ENCODE results near the gene RBBP8.
"Not testable (repeated sequence)": the region's sequence is repeated elsewhere in the genome, so short reads cannot be mapped to it uniquely, and the experiment has no call there.

The RBBP8 gene

DNA sequence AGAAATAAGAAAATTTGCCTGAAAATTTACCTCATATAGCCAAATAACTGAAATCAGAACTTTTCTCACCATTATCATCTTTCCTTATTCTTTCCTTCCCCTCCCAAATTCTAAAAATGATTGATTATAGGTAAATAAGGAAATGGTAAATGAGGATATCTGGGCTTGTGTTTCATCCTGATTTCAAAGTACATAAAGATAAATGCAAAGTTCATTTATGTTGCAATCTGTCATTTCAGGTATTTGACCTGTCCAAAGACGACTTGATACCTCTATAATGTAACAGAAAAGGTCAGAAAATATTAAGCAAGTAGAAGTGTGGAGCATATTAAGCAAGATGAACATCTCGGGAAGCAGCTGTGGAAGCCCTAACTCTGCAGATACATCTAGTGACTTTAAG is 3.4 kb downstream of the RBBP8 start:
- no peak for DNase-seq
- intact Hi-C loops (cut with DNase I), result no loop called here

DNA sequence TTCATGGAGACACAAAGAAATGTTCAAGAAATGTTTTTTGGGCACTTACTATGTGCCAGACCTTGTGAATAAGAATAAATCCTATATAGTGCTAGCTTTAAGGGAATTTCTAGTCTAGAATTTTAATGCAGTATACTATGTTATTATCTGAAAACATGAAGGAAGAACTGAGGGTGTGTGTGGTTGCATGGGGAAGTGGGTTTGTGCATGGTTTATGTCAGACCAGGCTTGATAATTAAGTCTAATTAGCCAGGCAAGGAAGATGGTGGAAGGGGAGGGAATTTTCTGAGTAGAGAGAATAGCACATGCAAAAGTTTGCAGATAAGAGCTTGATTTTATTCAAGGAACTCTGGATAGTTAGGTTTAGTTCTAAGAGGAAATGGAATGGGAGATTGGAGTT is 6.5 kb downstream of the RBBP8 start:
- DNase-seq, result no peak
- intact Hi-C loops (cut with DNase I), result no loop called here

DNA sequence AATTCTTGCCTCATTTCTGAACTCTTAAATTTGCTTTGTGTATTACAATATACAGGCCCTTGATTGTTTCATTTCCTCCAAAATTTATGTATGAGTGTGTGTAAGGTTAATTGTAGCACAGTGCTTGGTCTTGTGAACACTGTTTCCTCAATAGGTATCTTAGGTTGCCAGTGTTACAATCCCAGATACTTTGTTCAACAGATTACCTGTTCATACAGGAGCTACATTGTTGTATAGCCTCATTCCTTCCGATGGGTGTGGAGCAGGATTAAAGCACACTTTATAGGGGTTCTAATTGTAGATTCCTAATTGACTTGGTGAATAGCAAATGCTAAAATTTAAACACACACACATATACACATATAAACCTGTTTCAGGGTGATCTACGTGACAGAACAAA is 10.7 kb downstream of the RBBP8 start:
- intact Hi-C loops (cut with DNase I), result no loop called here

GRCh38 chr18:22946217-22946616 is 13.1 kb downstream of the RBBP8 start:
- intact Hi-C loops (cut with DNase I), result no loop called here
- DNase-seq, result no peak

More for the DNA sequence above, 10.7 kb downstream of the RBBP8 start:
- DNase-seq, result no peak

- no peak for DNase-seq
- intact Hi-C loops (cut with DNase I), result no loop called here
Observed at GRCh38 chr18:22946846-22947245, 13.7 kb downstream of the RBBP8 start.

- intact Hi-C loops (cut with DNase I), result no loop called here
- no peak for DNase-seq
Observed at GRCh38 chr18:22951823-22952222, 18.7 kb downstream of the RBBP8 start.

- DNase-seq, result no peak
- intact Hi-C loops (cut with DNase I), result no loop called here
Observed at GRCh38 chr18:22952525-22952924, 19.4 kb downstream of the RBBP8 start.

DNA sequence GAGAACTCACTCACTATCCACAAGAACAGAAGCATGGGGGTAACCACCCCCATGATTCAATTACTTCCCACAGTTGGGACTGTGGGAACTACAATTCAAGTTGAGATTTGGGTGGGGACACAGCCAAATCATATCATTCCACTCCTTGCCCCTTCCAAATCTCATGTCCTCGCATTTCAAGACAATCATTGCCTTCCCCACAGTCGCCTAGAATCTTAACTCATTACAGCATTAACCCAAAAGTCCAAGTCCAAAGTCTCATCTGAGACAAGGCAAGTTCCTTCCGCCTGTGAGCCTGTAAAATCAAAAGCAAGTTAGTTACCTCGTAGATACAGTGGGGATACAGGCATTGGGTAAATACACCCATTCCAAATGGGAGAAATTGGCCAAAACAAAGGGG is 20.9 kb downstream of the RBBP8 start:
- intact Hi-C loops (cut with DNase I); DNase-seq: not testable (repeated sequence)

GRCh38 chr18:22956226-22956625 is 23.1 kb downstream of the RBBP8 start:
- no peak for DNase-seq

DNA sequence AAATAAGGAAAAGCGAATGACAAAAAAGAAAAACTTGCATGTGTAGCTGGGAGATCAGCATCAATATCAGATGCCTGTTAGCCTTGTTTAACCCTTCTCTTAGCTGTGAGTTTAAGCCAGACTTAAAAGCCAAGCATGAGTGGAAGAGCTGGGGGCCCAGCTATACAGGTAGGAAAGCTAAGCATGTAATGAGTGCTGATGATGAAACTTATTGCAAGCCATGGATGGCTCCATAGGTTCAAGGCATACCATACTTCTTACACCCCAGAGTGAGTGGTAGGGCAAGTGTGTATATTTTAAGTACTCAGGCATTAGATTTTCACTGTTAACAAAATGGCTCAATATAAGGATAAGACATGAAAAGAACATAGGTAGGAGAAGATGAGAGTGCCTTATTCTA is 28.0 kb downstream of the RBBP8 start:
- no peak for DNase-seq
- intact Hi-C loops (cut with DNase I), result no loop called here

More at GRCh38 chr18:22956226-22956625, 23.1 kb downstream of the RBBP8 start:
- intact Hi-C loops (cut with DNase I), result no loop called here

DNA sequence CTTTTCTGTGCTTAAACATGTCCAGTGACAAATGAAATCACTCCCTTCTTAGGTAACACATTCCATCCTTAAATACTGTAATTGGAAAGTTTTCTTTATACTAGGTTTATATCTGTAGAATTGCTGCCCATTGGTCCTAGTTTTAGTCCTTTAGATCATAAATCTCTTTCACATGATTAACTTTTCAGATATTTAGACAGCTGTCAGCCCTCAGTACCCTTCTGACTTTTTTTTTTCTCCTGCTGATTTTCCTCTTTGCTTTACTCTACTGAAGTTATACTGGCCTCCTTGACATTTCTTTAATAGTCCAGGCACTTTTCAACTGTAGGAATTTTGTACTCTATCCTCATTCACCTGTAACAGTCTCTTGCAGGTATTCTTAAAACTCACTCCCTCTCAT is 28.9 kb downstream of the RBBP8 start:
- intact Hi-C loops (cut with DNase I), result no loop called here
- DNase-seq, result no peak

DNA sequence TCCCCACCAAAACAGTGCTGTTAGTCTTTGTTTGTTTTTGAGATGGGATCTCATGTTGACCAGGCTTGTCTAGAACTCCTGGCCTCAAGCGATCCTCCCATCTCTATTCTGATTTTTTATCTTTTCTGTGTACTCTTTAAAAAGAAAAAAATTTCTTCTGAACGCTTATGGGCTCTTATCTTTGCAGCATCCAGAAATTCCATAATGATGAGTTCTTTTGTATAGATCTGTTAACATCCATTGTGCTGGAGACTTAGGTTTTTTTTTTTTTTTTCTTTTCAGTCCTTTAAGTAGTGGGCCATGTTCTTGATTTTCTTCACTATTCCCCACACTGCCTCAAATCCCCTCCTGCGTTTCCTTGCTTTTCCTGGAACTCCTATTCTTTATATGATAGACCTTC is 31.0 kb downstream of the RBBP8 start:
- DNase-seq, result no peak
- intact Hi-C loops (cut with DNase I), result no loop called here

DNA sequence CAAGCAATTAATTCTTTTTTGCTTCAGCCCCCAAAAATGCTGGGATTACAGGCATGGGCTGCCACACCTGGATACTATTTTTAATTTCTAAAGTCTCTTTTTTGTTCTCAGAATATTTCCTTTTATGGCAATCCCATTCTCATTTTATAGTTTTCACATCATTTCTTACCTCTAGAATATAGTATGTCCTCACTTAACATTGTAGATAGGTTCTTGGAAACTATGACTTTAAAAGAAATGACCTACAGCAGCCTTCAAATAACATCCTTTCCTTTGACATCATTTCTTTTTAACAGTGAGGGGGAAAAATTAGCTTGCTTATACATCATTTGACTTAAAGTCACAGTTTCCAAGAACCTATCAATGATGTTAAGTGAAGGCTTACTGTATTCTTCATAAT is 31.6 kb downstream of the RBBP8 start:
- intact Hi-C loops (cut with DNase I), result no loop called here
- no peak for DNase-seq

- intact Hi-C loops (cut with DNase I), result no loop called here
- DNase-seq, result no peak
Observed at GRCh38 chr18:22971038-22971437, 37.9 kb downstream of the RBBP8 start.

- no peak for DNase-seq
Observed at GRCh38 chr18:22974001-22974400, 40.9 kb downstream of the RBBP8 start.

GRCh38 chr18:22974707-22975106 is 41.6 kb downstream of the RBBP8 start:
- intact Hi-C loops (cut with DNase I), result no loop called here
- DNase-seq, result no peak

More at GRCh38 chr18:22974001-22974400, 40.9 kb downstream of the RBBP8 start:
- intact Hi-C loops (cut with DNase I), result no loop called here

DNA sequence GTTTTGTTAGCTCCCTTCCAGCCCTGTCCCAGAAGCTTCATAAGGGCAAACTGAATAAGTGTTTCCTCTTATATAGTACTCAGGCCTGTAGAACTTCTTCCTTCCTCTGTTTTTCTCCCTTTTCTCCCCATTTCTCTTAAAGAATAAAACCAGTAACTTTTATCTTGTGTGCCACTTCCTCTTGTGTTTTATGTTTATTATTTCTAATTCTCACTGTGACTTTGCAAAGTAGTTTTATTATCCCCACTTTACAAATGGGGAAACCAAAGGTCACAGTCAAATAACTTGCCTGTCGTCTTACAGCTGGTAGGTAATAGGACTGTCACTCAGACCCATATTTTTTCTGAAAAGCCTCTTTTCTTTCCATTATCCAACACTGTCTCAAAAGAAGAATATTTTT is 42.4 kb downstream of the RBBP8 start:
- no peak for DNase-seq
- intact Hi-C loops (cut with DNase I), result no loop called here

GRCh38 chr18:22977847-22978701 is 44.9 kb downstream of the RBBP8 start:
- no peak for DNase-seq
- intact Hi-C loops (cut with DNase I), result no loop called here

DNA sequence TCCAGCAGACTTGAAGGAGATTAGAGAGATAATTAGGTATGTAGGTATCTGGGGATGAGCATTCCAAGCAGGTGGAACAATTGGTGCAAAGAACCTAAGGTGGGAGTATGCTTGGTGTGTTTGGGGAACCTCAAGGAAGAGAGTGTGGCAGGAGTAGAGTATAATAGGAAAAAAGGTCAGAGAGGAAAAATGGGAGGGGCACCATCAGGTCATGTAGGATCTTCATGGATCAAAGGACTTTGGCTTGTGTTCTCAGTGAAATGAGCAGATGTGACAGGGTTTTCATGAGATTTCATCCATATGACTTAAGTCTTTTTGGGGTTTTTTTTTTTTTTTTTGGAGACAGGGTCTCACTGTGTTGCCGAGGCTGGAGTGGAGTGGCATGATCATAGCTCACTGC is 47.3 kb downstream of the RBBP8 start:
- intact Hi-C loops (cut with DNase I), result loop anchor here (5.0 kb wide), 2 partner anchors 48 to 133 kb away; partner anchors contain the start of gene RBBP8
- DNase-seq, result no peak

GRCh38 chr18:22981274-22982133 is 48.4 kb downstream of the RBBP8 start:
- no peak for DNase-seq
- intact Hi-C loops (cut with DNase I), result loop anchor here (2.0 to 5.0 kb wide), 3 partner anchors 49 to 183 kb away; partner anchors contain the start of gene RBBP8

DNA sequence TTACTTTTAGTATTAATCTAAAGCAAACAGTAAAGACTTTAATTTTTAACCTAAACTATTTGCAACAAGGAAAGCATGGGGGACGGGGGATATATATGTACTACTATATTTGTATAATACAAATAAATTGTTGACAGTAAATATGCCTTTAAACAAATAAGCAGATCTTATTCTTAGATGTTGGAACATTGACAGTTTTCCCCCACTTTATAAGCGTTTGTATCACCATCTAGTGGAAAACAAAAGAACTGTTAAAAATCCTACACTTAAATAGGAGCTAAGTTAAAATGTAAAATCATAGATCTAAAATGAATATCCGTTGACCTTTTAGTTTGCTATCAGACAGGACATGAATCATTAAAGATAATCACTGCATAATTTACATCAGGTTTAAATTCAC is 50.0 kb downstream of the RBBP8 start:
- no peak for DNase-seq
- intact Hi-C loops (cut with DNase I), result loop anchor here (2.0 to 5.0 kb wide), 3 partner anchors 51 to 184 kb away; partner anchors contain the start of gene RBBP8

Measured in posterior cingulate gyrus (tissue), 11 donors.